Activated CD4-positive, alpha-beta T cell treated with anti-CD3 and anti-CD28 coated beads for 48 hours (primary cell): Measurements from ENCODE around the gene ACOXL.

Source experiments
- DNase-seq: peaks from one replicate; pipeline ENCODE4 v3.0.0-alpha.2; 2020

Gene ACOXL

DNA sequence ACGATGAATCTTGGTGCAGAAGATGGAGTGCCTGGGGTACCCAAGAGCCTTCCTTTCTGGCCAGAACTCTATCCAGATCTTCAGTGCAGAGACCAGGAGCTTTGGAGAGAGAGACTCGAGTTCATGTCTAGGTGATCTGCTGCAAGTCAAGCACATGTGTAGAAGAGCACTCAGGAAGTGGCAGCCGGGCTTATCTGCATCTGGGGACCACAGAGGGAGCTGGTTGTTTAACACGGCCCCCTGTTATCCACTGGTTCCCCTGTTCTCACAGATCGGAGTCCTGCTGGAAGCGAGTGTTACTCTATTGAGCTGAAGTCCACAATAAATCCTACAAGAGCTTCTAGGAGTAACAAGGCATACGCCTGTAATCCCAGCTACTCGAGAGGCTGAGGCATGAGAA lies 128.3 kb downstream of the ACOXL start:
- DNase-seq: no peak

DNA sequence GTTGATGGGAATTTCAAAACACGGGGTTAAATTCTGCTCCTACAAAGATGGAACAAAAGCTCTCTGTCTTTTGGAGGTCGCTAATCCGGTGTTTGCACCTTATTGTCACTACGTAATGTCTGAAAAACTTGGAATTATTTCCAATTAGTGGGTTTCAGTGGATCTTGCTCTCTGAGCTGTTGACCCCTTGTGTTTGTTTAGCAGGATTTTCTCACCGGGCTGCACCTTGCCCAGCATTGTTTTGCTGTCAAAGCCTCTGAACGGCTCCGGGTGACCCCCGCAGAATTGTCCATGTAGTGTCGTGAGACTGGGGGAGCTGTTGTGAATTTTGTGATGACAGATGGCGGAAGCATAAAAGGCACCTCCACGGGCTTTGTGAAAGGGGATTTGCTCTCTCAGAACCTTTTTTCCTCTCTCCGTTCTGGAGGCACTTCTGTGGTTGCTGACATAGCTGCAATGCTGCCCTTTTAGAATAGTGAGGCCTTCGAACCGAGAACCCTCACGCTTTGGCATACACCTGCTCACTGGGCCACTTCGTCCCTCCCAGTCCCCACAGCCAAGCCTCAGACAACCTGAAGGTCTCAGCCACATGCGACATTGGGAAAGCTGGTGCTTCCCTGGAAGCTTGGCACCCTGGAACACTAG lies 129.4 kb downstream of the ACOXL start:
- no peak for DNase-seq

DNA sequence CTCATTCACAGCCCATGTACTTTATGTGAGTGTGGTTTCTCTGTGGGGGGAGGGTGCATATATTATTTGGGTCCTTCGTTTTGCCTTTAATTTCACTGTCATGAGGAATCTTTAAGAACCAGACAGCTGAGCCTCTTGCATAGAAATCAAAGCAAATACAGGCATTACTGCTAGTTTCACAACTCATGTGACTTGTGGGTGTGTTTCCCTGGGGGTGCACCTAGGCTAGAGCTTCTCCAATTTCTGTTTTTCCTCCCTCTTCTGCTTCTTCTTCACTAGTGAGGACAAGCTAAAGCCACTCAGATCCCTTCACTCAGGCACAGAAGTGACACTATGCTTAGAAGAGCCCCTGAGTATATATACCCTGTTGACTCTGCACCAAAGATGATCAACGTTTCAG lies 131.4 kb downstream of the ACOXL start:
- DNase-seq: no peak

DNA sequence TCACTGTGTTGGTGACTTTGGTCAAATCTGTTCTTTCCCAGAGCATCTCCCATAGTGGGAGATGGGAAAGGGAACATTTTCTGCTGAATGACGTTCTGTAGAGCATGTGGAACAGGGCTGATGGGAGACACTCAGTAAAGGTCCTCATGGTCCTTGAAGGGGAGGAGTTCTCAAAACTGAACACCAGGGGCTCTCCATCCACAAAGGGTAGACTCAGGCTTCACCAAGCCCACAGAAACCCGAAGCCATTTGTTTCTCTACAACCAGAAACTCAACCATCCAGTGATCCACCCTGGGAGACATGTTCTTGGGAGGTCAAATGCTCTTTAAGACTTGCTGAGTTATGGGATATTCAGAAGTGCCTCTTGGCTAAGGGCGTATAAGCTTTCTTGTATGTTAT lies 131.8 kb downstream of the ACOXL start:
- DNase-seq: no peak

DNA sequence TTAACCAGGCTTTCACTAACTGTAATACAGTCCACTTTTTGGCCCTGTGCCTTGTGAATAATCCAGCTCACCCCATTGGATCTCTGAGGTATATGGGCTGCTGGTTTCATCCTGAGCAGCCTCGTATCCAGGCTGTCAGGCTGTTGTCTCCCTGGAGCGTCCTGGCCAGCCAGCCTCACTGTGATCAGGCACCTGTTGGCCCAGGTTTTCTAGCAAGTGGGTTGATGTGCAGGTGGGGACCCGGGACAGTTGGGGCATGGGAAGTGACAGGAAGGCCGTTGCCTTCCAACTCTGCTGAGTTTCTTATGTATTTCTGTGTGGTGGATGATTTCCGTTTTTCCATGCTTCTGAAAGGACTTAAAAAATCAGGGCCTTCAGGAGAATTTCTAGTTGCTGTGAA lies 132.4 kb downstream of the ACOXL start:
- no peak for DNase-seq

DNA sequence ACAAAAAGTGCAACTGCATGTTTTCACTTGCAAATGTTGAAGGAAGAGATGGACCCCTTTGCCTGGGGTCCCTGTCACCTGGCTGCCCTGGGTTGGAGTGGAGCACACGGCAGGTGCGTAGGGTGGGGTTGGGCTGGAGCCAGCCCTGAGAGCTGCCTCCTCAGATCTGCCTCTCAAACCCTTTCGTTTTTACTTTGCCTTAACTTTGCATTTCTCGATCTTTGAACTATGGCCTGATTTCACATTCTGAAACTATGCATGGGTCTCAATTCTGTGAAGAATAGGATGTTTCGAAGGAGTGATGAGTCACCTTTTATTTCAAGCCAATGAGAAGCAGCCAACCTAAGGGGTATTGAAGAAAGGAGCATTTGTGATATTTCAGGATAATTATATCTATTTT lies 132.8 kb downstream of the ACOXL start:
- DNase-seq: peak; percentile 51

DNA sequence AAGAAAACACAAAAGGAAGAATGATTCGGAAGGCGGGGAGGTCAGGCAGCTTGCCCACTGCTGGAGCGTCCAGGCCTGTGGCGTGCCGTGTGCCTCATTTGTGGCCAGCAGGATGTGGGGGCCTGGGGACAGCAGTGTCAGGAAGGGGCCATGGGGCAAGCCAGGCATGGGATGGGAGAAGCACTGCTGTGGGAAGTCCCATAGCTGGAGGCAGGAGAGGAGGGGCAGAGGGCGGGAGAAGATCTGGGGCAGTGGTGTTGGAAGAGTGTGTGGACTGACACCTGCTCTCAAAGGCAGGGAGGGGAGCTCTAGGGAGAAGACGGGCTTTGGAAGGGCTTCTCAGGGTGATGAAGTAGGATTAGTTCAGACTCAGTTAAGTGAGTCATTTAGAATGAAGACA lies 133.7 kb downstream of the ACOXL start:
- DNase-seq: no peak

DNA sequence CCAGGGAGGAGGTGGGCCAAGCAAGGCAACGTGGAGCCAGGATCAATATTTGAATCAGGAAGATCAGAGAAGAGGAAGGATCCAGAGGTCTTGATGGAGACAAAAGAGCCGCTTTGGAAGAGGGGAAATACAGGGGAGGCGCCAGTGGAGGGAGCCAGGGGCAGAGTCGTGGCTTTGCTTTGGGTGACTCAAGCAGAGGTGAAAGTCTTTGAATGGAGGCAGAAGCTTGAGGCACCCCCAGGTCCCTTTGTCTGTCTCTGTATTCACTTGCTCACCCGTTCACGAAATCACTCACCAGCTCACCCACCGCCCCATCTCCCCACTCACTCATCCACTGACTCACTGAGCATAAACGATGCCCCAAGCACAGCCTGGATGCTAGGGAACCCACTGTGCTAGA lies 134.1 kb downstream of the ACOXL start:
- DNase-seq: peak; percentile 87

DNA sequence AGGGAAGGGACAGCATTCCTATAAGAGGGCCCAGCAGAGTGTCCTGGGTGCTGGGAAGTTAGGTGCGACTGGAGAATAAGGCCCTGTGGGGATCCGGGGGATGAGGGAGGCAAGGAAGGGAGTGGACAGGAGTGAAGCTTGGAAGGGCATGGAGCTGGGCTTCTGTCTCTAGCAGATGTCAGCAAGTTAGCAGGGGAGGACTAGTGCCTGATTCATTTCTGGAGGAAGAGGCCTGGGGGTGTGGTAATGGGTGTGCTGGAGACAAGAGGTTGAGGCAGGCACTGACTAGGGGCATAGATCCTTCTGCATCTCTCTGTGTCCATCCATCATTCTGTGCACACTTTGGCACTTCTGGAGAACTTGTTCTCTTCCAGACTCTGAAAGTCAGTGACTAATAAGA lies 134.7 kb downstream of the ACOXL start:
- peak; percentile 42 for DNase-seq

DNA sequence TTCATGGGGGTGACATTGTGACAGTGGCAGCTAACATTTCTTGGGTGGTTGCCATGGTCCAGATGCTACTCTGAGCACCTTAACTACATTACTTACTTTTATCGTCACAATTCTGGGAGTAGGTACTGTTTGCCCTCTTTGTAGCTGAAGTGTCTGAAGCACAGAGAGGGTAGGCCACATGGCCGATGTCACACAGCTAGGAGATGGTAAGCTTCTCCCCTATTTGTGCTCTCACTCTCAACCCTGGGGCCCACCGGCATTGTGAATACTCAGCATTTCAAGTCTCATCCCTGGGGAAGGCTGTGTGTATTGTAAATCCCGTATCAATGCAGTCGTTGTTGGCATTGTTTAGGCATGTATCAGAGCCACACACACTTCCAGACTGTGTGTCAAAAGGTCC lies 136.6 kb downstream of the ACOXL start:
- DNase-seq: no peak

DNA sequence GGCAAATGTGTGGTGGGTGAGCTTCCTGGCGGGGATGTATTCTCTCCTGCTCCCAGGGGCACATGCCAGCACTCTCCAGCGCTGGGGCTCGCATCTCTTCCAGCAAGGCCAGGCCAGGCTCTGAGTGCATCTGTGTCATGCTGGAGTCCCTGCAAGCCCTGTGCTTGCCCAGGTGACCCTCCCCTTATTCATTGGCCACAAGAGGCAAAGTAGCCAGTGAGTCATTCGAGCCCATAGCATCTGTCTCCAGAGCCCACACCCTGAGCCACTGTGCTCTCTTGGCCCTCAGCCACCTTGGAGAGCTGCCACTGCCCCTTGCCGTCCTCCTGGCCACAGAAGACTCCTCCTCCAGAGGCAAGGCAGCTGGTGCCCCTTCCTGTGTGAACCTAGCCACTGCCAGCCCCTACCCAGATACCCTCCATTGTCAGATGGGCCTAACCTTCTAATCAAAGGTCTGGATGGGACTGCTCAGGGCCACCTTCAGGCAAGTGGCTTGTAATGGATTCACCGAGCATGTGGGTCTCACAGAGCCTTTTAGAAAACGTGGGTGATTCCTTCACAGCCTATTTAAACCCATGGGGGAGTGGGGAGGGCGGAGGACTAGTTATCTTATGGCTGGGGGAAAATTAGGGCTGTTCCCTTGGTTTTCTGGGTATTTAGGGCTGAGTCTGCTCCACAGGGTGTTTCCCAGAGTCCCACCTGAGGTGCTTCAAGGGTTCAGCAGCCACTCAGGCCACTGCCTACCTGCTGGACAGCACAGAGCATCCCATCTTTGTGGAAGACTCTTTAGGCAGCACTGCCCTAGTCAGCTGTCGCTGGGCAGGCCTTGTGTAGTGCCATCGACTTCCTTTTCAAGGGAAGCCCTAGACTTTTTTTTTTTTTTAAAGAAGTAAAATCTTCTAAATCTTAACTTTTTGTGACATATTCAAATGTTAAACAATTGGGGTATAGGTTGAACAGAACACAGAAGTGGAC lies 137.4 kb downstream of the ACOXL start:
- DNase-seq: no peak

DNA sequence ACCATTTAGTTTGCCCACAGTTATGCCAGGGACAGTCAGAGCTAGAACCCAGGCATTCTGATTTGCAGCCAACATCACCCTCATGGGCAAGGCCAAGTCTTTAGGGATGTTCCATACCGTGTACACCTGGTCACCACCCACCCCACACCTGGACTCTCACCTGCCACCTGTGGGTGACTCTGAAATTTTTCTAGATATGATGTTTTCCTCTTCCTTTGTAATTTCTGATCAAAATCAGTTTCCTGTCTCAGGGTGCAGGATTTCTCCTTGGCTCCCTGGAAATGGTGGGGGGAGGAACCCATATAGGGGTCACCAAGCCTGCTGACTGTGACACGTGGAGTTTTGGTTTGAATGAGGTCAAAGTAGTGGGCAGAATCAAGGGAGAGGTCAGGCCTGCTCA lies 138.2 kb downstream of the ACOXL start:
- DNase-seq: no peak

DNA sequence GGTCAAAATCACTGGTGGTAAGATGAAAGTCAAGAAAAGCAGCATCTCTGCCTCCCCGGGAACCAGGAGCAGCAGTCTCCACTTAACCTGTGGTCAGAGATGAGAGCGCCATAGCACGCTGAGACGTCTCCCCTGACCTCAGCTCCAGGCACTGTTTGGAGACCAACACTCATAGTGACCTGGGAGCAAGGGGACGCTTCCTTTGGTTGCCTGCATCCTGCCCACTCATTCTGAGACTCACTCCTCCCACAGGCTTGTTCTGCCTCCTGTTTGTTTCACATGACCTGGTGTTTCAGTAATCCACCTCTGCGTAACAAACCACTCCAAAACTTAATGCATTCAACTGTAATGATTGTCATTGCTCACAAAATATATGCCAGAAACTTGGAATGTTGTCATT lies 139.3 kb downstream of the ACOXL start:
- peak; percentile 46 for DNase-seq

DNA sequence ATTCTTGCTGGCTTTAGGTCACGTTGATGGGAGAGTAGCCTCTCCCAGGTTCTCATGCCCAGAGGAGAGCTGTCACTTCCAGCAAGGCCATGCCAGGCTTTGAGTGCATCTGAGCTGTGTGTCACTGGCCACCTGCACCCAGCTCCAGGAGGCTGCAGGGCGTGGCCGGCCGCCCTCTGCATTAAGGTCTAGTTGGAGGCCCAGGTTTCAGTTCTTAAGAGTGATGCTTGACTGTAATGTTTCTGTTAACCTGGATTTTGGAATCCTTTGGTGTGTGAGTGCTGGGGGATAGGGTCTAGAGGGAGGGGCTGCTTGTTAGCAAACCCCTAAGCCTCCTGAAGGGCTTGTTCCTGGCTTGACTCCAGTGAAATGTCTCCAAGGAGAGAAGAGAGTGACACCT lies 140.1 kb downstream of the ACOXL start:
- no peak for DNase-seq

DNA sequence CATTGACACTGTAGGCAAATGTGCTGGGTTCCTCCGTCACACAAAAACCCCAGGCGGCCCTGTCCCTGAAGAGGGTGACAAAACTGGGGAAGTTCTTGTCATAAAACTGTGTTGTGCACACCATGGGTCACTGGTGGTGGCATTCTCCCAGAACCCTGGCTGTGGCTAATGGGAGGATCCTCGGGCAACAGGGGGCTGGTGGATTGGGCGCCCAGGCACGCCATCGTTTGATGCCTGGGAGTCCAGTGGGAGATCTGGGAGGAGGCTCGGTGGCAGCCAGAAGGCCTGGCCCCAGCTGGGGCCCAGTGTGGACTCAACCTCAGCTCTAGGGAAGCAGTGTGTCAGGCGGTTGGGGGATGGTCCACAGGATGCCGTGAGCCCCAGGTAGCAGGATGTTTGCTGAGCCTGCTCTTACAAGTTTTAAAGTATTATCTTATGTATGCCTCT lies 140.7 kb downstream of the ACOXL start:
- DNase-seq: no peak

DNA sequence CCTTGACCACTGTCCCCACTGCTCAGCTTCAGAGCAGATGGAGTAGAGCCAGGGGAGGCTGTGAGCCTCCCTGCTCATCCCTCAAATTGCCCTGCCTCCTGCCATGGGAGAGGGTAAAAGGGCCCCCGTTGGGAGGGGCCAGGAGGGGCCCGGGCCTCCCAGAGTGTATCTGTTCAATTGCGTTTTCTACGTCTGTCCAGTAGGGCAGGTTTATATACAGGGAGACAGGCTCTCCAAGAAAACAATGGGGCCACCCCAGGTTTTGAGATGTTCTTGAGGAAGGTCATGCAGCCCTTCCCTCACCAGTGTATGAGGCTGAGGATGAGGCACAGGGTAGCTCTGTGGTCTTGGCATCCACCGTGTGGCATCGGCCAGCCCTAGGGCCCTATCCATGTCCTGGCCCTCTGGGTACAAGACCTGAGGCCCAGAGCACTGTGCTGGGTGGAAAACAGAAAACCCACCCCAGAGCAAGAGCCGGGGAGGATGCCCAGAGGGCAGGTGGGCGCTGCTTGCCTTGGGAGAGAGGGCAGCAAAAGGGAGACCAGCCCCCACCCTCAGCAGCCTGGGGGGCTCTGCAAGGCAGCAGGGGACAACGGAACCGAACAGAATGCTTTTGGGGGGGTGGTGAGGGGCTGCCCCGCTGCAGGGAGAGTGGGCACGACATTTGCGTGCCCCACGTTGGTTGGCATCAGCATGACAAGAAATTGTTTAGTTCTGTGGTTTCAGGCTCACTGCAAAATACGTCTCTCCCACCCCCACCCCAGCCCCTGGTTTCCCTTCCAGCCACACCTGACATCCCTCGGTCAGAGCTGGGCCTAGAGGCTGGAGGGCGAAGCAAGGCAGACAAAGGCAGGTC lies 141.5 kb downstream of the ACOXL start:
- no peak for DNase-seq

DNA sequence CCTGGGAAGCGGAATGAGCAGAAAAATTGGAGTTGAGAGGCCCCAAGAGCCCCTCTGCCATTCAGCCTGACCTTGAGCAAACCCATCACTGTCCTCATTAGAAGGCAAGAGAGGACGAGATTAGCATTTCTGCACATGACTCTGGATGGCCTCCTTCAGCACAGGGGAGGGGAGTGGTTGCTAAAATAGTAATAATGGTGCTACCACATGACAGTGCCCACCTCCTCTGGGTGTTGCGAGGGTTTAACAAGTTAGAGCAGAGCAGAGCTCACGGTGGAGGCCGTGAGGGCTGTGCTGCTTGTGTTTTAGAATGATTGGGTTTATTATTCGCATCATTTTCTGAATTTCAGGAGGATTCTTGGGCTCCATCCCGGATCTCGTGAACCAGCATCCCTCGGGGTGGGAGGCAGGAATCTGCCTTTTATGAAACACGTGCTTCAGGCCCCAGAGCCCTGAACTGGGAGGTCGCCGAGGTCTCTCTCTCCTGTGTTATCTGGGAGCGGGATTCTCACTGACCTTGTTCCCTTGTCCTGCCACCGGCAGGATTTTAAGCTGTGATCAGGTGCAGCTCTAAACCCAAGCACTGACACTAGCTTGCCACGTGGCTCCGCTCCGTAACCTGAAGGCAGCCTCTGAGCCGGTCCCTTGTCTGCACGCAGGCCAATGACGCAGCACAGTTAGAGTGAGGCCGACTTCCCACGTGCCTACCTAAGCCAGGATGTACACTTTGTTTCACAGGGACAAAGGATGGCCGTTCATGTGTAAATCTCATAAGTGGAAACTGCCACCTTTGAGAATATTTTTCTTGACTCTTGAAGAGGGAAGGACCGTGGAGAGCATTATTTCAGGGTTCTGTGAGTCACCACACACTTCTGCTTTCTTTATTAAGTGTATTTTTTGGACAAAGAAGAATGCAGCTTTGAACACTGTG lies 142.3 kb downstream of the ACOXL start:
- DNase-seq: no peak

DNA sequence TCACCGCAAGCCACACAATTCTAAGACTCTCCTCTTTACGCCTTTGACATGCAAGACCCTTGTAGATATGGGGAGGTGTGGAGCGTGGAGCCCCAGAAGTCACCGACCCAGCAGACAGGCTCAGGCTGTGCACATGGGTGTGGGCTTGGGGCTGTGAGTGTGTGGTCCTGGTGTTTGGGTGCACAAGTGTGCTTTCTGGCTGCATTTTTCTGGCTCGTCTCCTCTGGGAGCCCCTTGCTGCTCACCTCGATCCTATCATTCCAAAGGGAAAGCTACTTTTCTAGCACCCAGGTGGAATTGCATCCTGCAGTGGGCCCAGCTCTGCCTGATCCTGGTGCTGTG lies 143.0 kb downstream of the ACOXL start:
- no peak for DNase-seq

DNA sequence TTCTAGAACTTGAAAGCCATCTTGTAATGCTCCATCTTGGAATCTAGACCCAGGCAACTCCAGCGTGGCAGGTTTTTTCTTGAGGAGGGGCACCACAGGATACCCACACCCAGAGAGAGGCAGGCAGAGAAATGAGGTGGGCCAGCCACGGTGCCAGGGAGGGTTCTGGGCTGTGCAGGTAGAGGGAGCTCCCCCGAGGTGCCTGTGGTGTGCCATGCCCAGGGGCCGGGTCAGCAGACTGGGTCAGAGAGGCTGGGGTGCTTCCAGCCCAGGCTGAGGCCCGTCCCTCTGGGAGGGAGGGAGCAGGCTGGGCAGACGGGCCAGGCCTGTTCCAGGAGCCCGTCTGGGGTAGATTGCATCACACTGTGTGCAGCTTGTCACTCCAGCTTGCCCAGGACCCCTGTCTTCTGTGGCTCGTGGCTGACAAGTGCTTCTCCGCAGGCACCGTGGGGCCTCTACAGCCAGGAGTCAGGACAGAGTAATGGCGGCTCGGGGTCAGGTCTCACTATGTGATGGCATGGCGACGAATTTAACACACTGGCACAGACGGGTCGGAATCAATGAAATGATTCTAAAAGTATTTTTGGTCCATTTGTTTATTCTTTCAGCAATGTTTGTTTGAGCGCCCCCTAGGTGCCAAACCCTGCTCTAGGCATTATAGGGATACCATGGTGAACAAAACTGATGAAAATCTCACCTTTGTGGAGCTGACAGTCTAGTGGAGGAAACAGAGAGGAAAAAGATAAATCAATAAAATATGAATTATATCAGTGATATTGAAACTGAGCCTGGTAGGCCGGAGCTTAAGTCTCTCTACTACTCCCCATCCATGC lies 144.0 kb downstream of the ACOXL start:
- DNase-seq: peak; percentile 40

DNA sequence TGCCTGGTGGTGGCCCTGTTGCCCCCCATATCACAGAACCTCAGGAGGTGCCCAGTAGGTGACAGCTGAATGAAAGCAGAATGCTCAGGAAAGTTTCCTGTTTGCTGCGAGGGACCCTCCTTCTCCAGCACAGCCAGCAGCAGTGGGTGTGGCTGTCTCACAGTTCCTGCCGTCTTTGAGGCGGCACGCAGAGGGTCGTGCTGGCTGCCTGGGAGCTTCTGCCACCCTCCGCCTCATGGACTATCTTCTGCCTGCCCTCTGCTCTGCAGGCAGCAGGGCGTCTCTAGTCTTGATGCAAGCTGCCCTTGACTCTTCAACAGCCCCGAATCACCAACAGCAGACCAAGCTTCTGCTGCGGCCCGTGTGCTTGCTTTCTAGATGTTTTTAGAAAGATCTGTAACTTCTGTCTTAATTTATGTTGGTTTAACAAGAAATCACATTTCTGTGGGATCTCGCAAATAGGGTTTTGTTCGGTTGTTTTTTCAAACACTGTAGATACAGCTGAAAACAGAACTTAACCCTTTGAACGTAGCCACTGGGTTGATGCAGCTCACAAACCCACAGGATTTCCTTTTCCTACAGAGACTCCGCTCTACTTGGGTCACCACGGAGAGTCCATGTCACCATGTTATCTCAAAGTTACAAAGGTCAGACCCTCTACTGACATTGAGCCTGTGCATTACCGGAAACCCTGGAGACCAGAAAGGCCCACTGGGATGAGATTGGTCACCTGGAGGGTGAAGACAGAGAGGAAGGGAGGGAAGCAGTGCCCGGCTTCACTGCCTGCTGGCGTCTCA lies 144.9 kb downstream of the ACOXL start:
- DNase-seq: no peak

DNA sequence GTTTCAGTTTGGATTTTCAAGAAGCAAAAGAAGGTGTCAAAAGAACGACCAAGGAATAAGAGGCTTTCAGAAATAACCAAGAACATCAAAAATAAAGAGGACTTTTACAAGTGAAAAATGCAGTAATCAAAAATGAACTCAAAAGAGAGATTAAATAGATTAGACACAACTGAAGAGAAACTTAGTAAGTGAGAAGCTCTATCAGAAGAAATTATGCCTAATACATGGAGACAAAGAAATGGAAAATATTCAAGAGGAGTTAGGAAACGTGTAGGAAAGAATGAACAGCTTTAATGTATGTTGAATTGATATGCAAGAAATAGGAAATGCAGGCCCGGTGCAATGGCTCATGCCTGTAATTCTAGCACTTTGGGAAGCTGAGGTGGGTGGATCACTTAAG lies 145.8 kb downstream of the ACOXL start:
- no peak for DNase-seq
